IMR-90 (cell line): Measurements from ENCODE around the gene NPY4R2. TPM values are rescaled to one million over a fixed set of nuclear protein-coding genes. Genes with fewer than 3 reads are reported as not detected.
"Not testable (repeated sequence)": the region's sequence is repeated elsewhere in the genome, so short reads cannot be mapped to it uniquely, and the experiment has no call there.

Experiments used
- ATAC-seq: fragments of 200-7000 bp; cut with Tn5 transposase; 2 replicates; pipeline ENCODE4 v1.9.1; 2020; ENCODE audit warnings: low read depth, mild to moderate bottlenecking, moderate library complexity
- BruUV-seq: library from RNA; stranded (reverse); fragments of 400-500 nt; replicated peaks from 2 replicates; lab custom pipeline; 2021; lab: Mats Ljungman, UMichigan
- CTCF ChIA-PET: fragments of 300-600 bp; formaldehyde crosslinking; extraction: SDS; loops from one replicate; lab custom pipeline; 2021; ENCODE audit warnings: antibody characterized with exemption; lab: Yijun Ruan, JAX
- POLR2A ChIA-PET: fragments of 300-600 bp; sonication (Branson Sonifier 250); formaldehyde crosslinking; loops from one replicate; lab custom pipeline; 2022; ENCODE audit warnings: antibody characterized with exemption; ENCODE audit not compliant: unreplicated experiment; lab: Charles Lee
- DNase-seq: peaks from one replicate; pipeline ENCODE4 v3.0.0; 2013
- H2AFZ ChIP-seq: replicated peaks from 2 replicates; pipeline ENCODE3; 2013; ENCODE audit warnings: low read length, mild to moderate bottlenecking; ENCODE audit not compliant: poor library complexity
- H2AK5ac ChIP-seq: 2 replicates; pipeline ENCODE4 v1.6.1; 2013; ENCODE audit warnings: low read depth, low read length, inconsistent platforms
- H2AK9ac ChIP-seq: replicated peaks from 2 replicates; pipeline ENCODE3; 2013; ENCODE audit warnings: mild to moderate bottlenecking, low read depth, low read length, moderate library complexity; ENCODE audit not compliant: poor library complexity
- H2BK120ac ChIP-seq: 2 replicates; pipeline ENCODE4 v1.6.1; 2013; ENCODE audit warnings: low read depth, low read length, inconsistent platforms
- H2BK15ac ChIP-seq: 3 replicates; pipeline ENCODE4 v1.6.1; 2013; ENCODE audit warnings: low read depth, low read length, inconsistent platforms
- H2BK20ac ChIP-seq: 2 replicates; pipeline ENCODE4 v1.6.1; 2013; ENCODE audit warnings: low read depth, mild to moderate bottlenecking, inconsistent platforms, low read length, moderate library complexity
- H2BK5ac ChIP-seq: 2 replicates; pipeline ENCODE4 v1.6.1; 2013; ENCODE audit warnings: mild to moderate bottlenecking, low read depth, low read length, inconsistent platforms; ENCODE audit not compliant: poor library complexity, severe bottlenecking
- H3K14ac ChIP-seq: replicated peaks from 2 replicates; pipeline ENCODE4 v1.6.1; 2013; ENCODE audit warnings: low read depth, low read length, inconsistent platforms
- H3K18ac ChIP-seq: 2 replicates; pipeline ENCODE4 v1.6.1; 2013; ENCODE audit warnings: low read depth, low read length, control low read depth
- H3K23ac ChIP-seq: 2 replicates; pipeline ENCODE4 v1.6.1; 2013; ENCODE audit warnings: low read depth, low read length, inconsistent platforms
- H3K27ac ChIP-seq: 2 replicates; pipeline ENCODE4 v1.5.1; 2013; ENCODE audit warnings: mild to moderate bottlenecking, control low read depth, low read length; ENCODE audit not compliant: insufficient read depth
- H3K27me3 ChIP-seq: 2 replicates; pipeline ENCODE4 v1.6.1; 2013; ENCODE audit warnings: low read length; ENCODE audit not compliant: control insufficient read depth, insufficient read depth
- H3K36me3 ChIP-seq: 2 replicates; pipeline ENCODE4 v1.6.1; 2013; ENCODE audit warnings: low read length, mixed read lengths; ENCODE audit not compliant: control insufficient read depth, insufficient read depth
- H3K4ac ChIP-seq: 2 replicates; pipeline ENCODE4 v1.6.1; 2013; ENCODE audit warnings: low read depth, low read length, inconsistent platforms
- H3K4me1 ChIP-seq: 2 replicates; pipeline ENCODE4 v1.6.1; 2013; ENCODE audit warnings: low read length, mixed read lengths; ENCODE audit not compliant: control insufficient read depth, insufficient read depth
- H3K4me2 ChIP-seq: 2 replicates; pipeline ENCODE4 v1.6.1; 2013; ENCODE audit warnings: low read depth, mild to moderate bottlenecking, control low read depth, low read length, moderate library complexity
- H3K4me3 ChIP-seq: 2 replicates; pipeline ENCODE4 v1.5.1; 2013; ENCODE audit warnings: low read depth, mild to moderate bottlenecking, control low read depth, low read length, moderate library complexity; ENCODE audit not compliant: insufficient read depth
- H3K56ac ChIP-seq: 2 replicates; pipeline ENCODE4 v1.6.1; 2013; ENCODE audit warnings: low read length, inconsistent platforms; ENCODE audit not compliant: insufficient read depth; ENCODE audit errors: extremely low read depth
- H3K79me1 ChIP-seq, 2 experiments: 2 replicates each; pipeline ENCODE4 v1.6.1; 2013; ENCODE audit warnings: low read length in 2 of 2, inconsistent platforms in 1 of 2, low read depth in 1 of 2
- H3K9ac ChIP-seq: 2 replicates; pipeline ENCODE4 v1.6.1; 2013; ENCODE audit warnings: low read depth, low read length, control low read depth
- H3K9me1 ChIP-seq: 2 replicates; pipeline ENCODE4 v1.6.1; 2013; ENCODE audit warnings: low read length, inconsistent platforms; ENCODE audit not compliant: insufficient read depth
- H3K9me3 ChIP-seq: 2 replicates; pipeline ENCODE4 v1.6.1; 2013; ENCODE audit warnings: low read length; ENCODE audit not compliant: control insufficient read depth, insufficient read depth
- H4K20me1 ChIP-seq: 2 replicates; pipeline ENCODE4 v1.6.1; 2013; ENCODE audit warnings: low read length, inconsistent platforms; ENCODE audit not compliant: insufficient read depth
- H4K5ac ChIP-seq: 2 replicates; pipeline ENCODE4 v1.6.1; 2013; ENCODE audit warnings: mild to moderate bottlenecking, low read depth, low read length, control low read depth
- H4K8ac ChIP-seq, 2 experiments: 2 replicates each; pipeline ENCODE4 v1.6.1; 2013; ENCODE audit warnings: low read depth in 2 of 2, low read length in 2 of 2, control low read depth in 1 of 2, inconsistent platforms in 1 of 2
- H4K91ac ChIP-seq: 2 replicates; pipeline ENCODE4 v1.6.1; 2013; ENCODE audit warnings: low read depth, low read length, inconsistent platforms; ENCODE audit not compliant: insufficient read depth
- WGBS, 2 experiments: methylation state at CpG; one replicate each; pipeline versions ENCODE4 v1.1.5 to v1.1.7; 2013; ENCODE audit warnings: missing lambda C conversion rate in 2 of 2; ENCODE audit not compliant: insufficient read length in 1 of 2; ENCODE audit errors: extremely low coverage in 2 of 2; 5-methylcytosine and 5-hydroxymethylcytosine counted together
- dilution Hi-C: fragments of 300-500 bp; cut with HindIII; formaldehyde crosslinking; loops from one replicate; pipeline ENCODE4 v1.14.3; 2018; ENCODE audit warnings: low sequenced_read_pairs; ENCODE audit not compliant: unreplicated experiment
- in situ Hi-C: fragments of 300-500 bp; cut with MboI; formaldehyde crosslinking; loops from 3 replicates; pipeline ENCODE4 v1.14.3; 2019; ENCODE audit warnings: low sequenced_read_pairs, inconsistent platforms, mixed read lengths
- intact Hi-C: fragments of 100-400 bp; cut with micrococcal nuclease; formaldehyde crosslinking; loops from 2 replicates; pipeline ENCODE4 v1.10.0; 2022
- polyA plus RNA-seq, 3 experiments: library from polyadenylated mRNA; depleted of rRNA; stranded (reverse); fragments of >200 nt; gene quantifications; 2 replicates each; pipeline ENCODE4 v1.2.3, GENCODE V29; 2012; ENCODE audit warnings: low replicate concordance in 1 of 3
- total RNA-seq: library from RNA; depleted of rRNA; stranded (reverse); fragments of >200 nt; gene quantifications from 2 replicates; pipeline ENCODE4 v1.2.3, GENCODE V29; 2012

The NPY4R2 gene
- total and polyA plus RNA-seq, 2 of the 4 experiments (the other 2 are of a cell fraction) = 0.36 to 0.38 TPM

GRCh38 chr10:47968988-47969387, 50.5 kb downstream of the NPY4R2 start:
- dilution Hi-C loops, H3K79me1 ChIP-seq, intact Hi-C loops, ATAC-seq, H3K18ac ChIP-seq, H2BK15ac ChIP-seq, H4K8ac ChIP-seq, H3K27ac ChIP-seq, H3K27me3 ChIP-seq, H3K4me3 ChIP-seq, DNase-seq, H4K20me1 ChIP-seq, H3K4me1 ChIP-seq, H3K56ac ChIP-seq, H4K5ac ChIP-seq, H2BK120ac ChIP-seq, CTCF ChIA-PET, H3K9ac ChIP-seq, H2AK5ac ChIP-seq, in situ Hi-C loops, H3K14ac ChIP-seq, H2AFZ ChIP-seq, H2BK5ac ChIP-seq, H3K9me1 ChIP-seq, H2BK20ac ChIP-seq, H3K4ac ChIP-seq, H2AK9ac ChIP-seq, H3K9me3 ChIP-seq, H3K36me3 ChIP-seq, H3K4me2 ChIP-seq, POLR2A ChIA-PET, H3K23ac ChIP-seq, BruUV-seq, H4K91ac ChIP-seq: not testable (repeated sequence)
- WGBS, 2 experiments = no CpG with 5 or more reads among the region's 6 CpGs

DNA sequence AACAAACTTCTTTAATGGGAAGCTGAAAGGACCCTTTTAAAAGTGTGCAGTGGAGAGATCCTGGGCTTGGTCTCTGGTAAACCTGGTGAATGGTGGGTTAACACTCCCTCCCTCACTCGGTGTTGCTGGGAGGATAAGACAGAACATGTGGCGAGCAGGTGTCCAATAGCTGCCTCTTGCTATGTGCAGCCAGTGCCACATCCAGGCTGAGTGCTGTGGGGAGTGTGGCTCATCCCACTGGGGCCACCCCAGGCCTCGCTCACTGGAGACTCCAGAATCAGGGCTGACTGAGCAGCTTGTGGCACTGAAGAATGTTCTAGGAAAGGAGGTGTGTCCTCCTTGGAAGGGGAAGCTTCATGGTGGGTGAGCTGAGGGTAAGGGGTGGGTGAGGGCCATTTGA, 51.6 kb downstream of the NPY4R2 start:
- H4K20me1 ChIP-seq, H3K27me3 ChIP-seq, H3K9ac ChIP-seq, H2BK15ac ChIP-seq, BruUV-seq, H3K4me1 ChIP-seq, H4K8ac ChIP-seq, H2AK5ac ChIP-seq, H3K23ac ChIP-seq, in situ Hi-C loops, H3K4me3 ChIP-seq, POLR2A ChIA-PET, H4K5ac ChIP-seq, H3K9me3 ChIP-seq, H4K91ac ChIP-seq, H3K18ac ChIP-seq, H3K36me3 ChIP-seq, H3K4me2 ChIP-seq, DNase-seq, ATAC-seq, H3K9me1 ChIP-seq, H2AK9ac ChIP-seq, H2BK5ac ChIP-seq, H3K4ac ChIP-seq, H3K56ac ChIP-seq, H3K14ac ChIP-seq, dilution Hi-C loops, CTCF ChIA-PET, H2AFZ ChIP-seq, intact Hi-C loops, H3K27ac ChIP-seq, H3K79me1 ChIP-seq, H2BK20ac ChIP-seq, H2BK120ac ChIP-seq: not testable (repeated sequence)
- WGBS, 2 experiments = no CpG with 5 or more reads among the region's 3 CpGs
